WTC11 (cell line): ENCODE measurements around the gene SLC17A9.

ENCODE experiments used
- ATF3 ChIP-seq: sonication (generic); formaldehyde crosslinking; conservative IDR thresholded peaks from 2 replicates; pipeline ENCODE4 v1.8.1; 2022; ENCODE audit warnings: mild to moderate bottlenecking, missing genetic modification reagents
- CTCF ChIP-seq: fragments of 200-600 bp; IDR thresholded peaks from 2 replicates; pipeline ENCODE4 v1.8.0; 2022; ENCODE audit warnings: antibody characterized with exemption
- FOXJ3 ChIP-seq: sonication (generic); formaldehyde crosslinking; IDR thresholded peaks from 2 replicates; pipeline ENCODE4 v1.9.0; 2021; ENCODE audit warnings: missing genetic modification reagents, mild to moderate bottlenecking, borderline replicate concordance
- JUN ChIP-seq: sonication (generic); formaldehyde crosslinking; IDR thresholded peaks from 2 replicates; pipeline ENCODE4 v1.8.0; 2023; ENCODE audit warnings: mild to moderate bottlenecking, missing genetic modification reagents
- MYBL2 ChIP-seq: sonication (generic); formaldehyde crosslinking; IDR thresholded peaks from 2 replicates; pipeline ENCODE4 v1.8.1; 2023; ENCODE audit warnings: mild to moderate bottlenecking, moderate library complexity, missing genetic modification reagents

DNA sequence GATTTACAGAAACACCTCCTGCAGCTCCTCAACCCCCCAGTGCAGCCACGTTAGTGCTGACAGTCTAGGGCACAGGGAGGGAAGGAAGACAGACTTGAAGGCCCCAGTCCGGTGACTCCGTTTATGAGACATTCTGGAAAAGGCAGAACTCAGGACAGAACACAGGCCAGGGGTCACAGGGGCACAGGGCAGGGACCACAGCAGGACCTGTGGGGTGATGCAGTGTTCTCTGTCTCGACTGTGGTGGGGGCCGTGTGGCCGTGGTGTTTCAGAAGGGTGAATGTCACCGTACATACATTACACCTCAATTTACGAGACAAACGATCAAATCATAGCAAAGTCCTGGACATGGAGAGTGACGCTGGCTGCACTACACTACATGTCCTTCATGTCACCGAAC, 43.0 kb downstream of the SLC17A9 start:
- TF ChIP-seq JUN (CRISPR knock-in tag) = no peak
- TF ChIP-seq CTCF = no peak
- TF ChIP-seq ATF3 (CRISPR knock-in tag) = no peak
- TF ChIP-seq MYBL2 (CRISPR knock-in tag) = no peak
- TF ChIP-seq FOXJ3 (CRISPR knock-in tag) = no peak
